ENCODE data around the gene C5.
"Not testable (repeated sequence)": the region's sequence is repeated elsewhere in the genome, so short reads cannot be mapped to it uniquely, and the experiment has no call there.

Gene C5

DNA sequence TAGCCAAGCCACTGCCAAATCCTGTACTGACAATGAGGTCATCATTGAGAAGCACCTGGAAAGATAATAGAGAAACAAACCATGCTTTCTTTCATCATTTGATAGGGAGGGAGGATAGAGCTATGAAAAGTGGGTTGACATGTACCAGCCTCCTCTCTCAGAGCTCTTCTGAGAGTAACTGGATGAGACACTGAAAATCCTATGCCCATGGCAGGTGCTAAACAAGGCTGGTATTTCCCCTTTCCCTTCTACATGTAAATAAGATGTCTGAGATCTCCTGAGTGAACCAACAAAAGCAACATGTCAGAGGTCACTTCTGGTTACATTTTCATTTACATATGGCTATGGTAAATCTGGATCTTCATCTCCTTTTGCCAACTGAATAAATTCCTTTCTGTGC is 78.1 kb downstream of the C5 start:
- Histone ChIP-seq H3K4me2 (no peak overlapping the region), H3K27ac (no peak overlapping the region)
- TF ChIP-seq, protein P1, sequence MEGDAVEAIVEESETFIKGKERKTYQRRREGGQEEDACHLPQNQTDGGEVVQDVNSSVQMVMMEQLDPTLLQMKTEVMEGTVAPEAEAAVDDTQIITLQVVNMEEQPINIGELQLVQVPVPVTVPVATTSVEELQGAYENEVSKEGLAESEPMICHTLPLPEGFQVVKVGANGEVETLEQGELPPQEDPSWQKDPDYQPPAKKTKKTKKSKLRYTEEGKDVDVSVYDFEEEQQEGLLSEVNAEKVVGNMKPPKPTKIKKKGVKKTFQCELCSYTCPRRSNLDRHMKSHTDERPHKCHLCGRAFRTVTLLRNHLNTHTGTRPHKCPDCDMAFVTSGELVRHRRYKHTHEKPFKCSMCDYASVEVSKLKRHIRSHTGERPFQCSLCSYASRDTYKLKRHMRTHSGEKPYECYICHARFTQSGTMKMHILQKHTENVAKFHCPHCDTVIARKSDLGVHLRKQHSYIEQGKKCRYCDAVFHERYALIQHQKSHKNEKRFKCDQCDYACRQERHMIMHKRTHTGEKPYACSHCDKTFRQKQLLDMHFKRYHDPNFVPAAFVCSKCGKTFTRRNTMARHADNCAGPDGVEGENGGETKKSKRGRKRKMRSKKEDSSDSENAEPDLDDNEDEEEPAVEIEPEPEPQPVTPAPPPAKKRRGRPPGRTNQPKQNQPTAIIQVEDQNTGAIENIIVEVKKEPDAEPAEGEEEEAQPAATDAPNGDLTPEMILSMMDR (conservative IDR thresholded peaks at IDR 0.05; ENCODE audit: low read depth, low read length) = no peak

DNA sequence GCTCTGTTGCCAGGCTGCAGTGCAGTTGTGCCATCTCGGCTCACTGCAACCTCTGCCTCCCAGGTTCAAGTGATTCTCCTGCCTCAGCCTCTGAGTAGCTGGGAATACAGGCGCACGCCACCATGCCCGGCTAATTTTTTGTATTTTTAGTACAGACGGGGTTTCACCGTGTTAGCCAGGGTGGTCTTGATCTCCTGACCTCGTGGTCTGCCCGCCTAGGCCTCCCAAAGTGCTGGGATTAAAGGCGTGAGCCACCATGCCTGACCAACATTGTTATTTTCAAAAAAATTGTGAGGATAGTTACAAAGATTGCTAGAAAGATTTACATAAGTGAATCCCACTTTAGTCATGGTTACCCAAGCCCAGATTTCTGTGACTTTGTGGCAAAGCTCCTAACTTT is 78.6 kb downstream of the C5 start:
- H3K27ac ChIP-seq; H2AFZ ChIP-seq (ENCODE audit: low read depth); H4K20me1 ChIP-seq (ENCODE audit: insufficient read depth); H3K27me3 ChIP-seq (ENCODE audit: insufficient read depth, low read depth); H3K79me2 ChIP-seq (ENCODE audit: insufficient read depth, low read depth); H3K4me3 ChIP-seq (IDR thresholded peaks at IDR 0.05; ENCODE audit: insufficient read depth, low read depth, low read length); H3K36me3 ChIP-seq (ENCODE audit: insufficient read depth); H3K4me2 ChIP-seq; H3K9ac ChIP-seq; H3K4me1 ChIP-seq (ENCODE audit: low read depth, poor library complexity, severe bottlenecking): not testable (repeated sequence)

More for the DNA sequence above, 78.1 kb downstream of the C5 start:
- Histone ChIP-seq H4K20me1 (ENCODE audit: insufficient read depth) (no peaks in the 10 kb centered on the region), H3K4me1 (ENCODE audit: low read depth, poor library complexity, severe bottlenecking) (peaks cover 9% of the 10 kb centered on the region), H3K27me3 (ENCODE audit: insufficient read depth, low read depth) (no peaks in the 10 kb centered on the region), H2AFZ (ENCODE audit: low read depth) (no peak overlapping the region), H3K36me3 (ENCODE audit: insufficient read depth) (no peaks in the 10 kb centered on the region), H3K9ac (no peak overlapping the region), H3K79me2 (ENCODE audit: insufficient read depth, low read depth) (no peaks in the 10 kb centered on the region), H3K4me3 (IDR thresholded peaks at IDR 0.05; ENCODE audit: insufficient read depth, low read depth, low read length) (no peak overlapping the region)

DNA sequence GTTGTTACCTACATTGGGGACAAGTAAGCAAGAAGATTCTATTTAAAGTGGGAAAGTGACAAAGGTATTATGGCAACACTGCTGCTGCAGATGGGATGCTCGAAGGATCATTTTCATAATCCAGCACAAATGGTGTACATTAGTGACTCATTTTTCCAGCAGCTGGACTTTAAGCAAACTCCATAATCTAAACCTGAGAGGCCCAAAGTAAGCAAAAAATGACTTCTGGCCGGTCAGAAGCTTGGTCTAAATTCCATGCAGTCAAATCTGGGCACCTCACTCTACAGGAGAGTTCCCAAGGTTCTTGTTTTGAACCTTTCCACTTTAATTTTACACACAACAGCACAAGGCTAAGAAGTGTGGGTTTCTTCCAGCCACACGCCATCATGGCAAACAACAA is 79.8 kb downstream of the C5 start:
- TF ChIP-seq, protein P1 (conservative IDR thresholded peaks at IDR 0.05; ENCODE audit: low read depth, low read length) = no peak
- no peak overlapping the region for H2AFZ ChIP-seq (ENCODE audit: low read depth)
- peaks cover 12% of the 10 kb centered on the region for H3K4me1 ChIP-seq (ENCODE audit: low read depth, poor library complexity, severe bottlenecking)
- no peak overlapping the region for H3K4me3 ChIP-seq (IDR thresholded peaks at IDR 0.05; ENCODE audit: insufficient read depth, low read depth, low read length)
- H3K79me2 ChIP-seq (ENCODE audit: insufficient read depth, low read depth) = no peaks in the 10 kb centered on the region
- no peak overlapping the region for H3K27ac ChIP-seq
- H3K27me3 ChIP-seq (ENCODE audit: insufficient read depth, low read depth) = no peaks in the 10 kb centered on the region
- H3K36me3 ChIP-seq (ENCODE audit: insufficient read depth) = no peaks in the 10 kb centered on the region
- no peaks in the 10 kb centered on the region for H4K20me1 ChIP-seq (ENCODE audit: insufficient read depth)
- no peak overlapping the region for H3K9ac ChIP-seq
- H3K4me2 ChIP-seq = no peak overlapping the region

DNA sequence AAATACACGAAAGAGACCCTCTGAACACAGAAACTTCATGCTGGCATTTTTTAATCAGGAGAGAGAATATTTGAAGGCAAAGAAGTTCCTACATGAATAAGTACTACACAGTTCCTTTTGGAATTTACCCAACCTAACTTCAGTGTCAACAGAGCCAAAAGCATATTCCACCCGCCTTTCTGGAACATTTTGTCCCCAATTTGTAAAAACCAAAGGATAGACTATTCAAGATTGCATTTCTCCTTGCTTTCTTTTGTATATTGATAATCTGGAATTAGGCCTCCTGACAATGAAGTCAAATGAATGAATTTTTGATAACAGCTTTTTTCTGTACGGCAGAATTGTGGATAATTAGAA is 84.1 kb downstream of the C5 start:
- H3K79me2 ChIP-seq (ENCODE audit: insufficient read depth, low read depth) = no peaks in the 10 kb centered on the region
- H3K27ac ChIP-seq = no peak overlapping the region
- H3K27me3 ChIP-seq (ENCODE audit: insufficient read depth, low read depth) = no peaks in the 10 kb centered on the region
- H3K36me3 ChIP-seq (ENCODE audit: insufficient read depth) = no peaks in the 10 kb centered on the region
- no peak overlapping the region for H3K4me2 ChIP-seq
- TF ChIP-seq, protein P1 (conservative IDR thresholded peaks at IDR 0.05; ENCODE audit: low read depth, low read length) = no peak
- H2AFZ ChIP-seq (ENCODE audit: low read depth) = no peak overlapping the region
- peaks cover 4% of the 10 kb centered on the region for H3K4me1 ChIP-seq (ENCODE audit: low read depth, poor library complexity, severe bottlenecking)
- H4K20me1 ChIP-seq (ENCODE audit: insufficient read depth) = no peaks in the 10 kb centered on the region
- no peak overlapping the region for H3K9ac ChIP-seq
- no peak overlapping the region for H3K4me3 ChIP-seq (IDR thresholded peaks at IDR 0.05; ENCODE audit: insufficient read depth, low read depth, low read length)

DNA sequence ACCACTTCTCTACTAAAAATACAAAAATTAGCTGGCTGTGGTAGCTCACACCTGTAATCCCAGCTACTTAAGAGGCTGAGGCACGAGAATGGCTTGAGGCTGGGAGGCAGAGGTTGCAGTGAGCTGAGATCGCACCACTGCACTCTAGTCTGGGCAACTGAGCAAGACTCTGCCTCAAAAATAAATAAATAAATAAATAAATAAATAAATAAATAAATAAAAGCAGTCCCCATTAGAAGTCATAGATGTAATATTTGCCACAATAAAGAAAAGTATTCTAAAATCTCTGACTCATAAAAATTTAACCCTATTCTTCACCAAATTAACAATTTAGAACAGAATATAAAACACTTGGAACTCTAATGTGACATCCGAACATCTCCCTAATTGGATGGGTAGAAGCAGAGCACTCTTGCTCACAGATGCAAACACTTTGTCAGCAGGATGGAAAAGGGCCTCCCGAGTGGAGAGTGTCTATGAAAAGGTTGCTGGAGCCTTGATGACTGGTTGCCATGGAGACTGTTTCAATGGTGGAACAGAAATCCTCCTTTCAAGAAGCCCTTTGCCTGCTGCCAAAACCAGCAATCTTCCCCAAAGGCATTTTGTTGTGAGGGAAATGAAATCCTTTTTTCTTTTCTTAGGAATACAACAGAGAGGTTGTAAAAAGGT is 84.6 kb downstream of the C5 start:
- Histone ChIP-seq H3K27me3 (ENCODE audit: insufficient read depth, low read depth) (no peaks in the 10 kb centered on the region), H2AFZ (ENCODE audit: low read depth) (no peak overlapping the region), H4K20me1 (ENCODE audit: insufficient read depth) (no peaks in the 10 kb centered on the region), H3K36me3 (ENCODE audit: insufficient read depth) (no peaks in the 10 kb centered on the region), H3K9ac (no peak overlapping the region), H3K4me1 (ENCODE audit: low read depth, poor library complexity, severe bottlenecking) (peaks cover 4% of the 10 kb centered on the region), H3K79me2 (ENCODE audit: insufficient read depth, low read depth) (no peaks in the 10 kb centered on the region), H3K4me2 (no peak overlapping the region), H3K4me3 (IDR thresholded peaks at IDR 0.05; ENCODE audit: insufficient read depth, low read depth, low read length) (no peak overlapping the region), H3K27ac (no peak overlapping the region)
- TF ChIP-seq, protein P1 (conservative IDR thresholded peaks at IDR 0.05; ENCODE audit: low read depth, low read length) = no peak

Measured in KMS-11 (cell line).